ENCODE measurements around the gene CD1C. TPM values are rescaled to one million over a fixed set of nuclear protein-coding genes. Genes with fewer than 3 reads are reported as not detected.

CD1C gene
- polyA plus RNA-seq, 1 of the 3 experiments (the other 2 are of a cell fraction) = not detected

GRCh38 chr1:158310623-158311022, 20.9 kb downstream of the CD1C start:
- Histone ChIP-seq H3K9me3 (no peaks in the 10 kb centered on the region; the same call in 1 of the 2 replicates), H3K4me3 (ENCODE audit: low read depth in 2 of 2, low read length in 1 of 2) (no peak overlapping the region), H3K36me3 (replicated peaks in 1 of 2; ENCODE audit: control insufficient read depth in 1 of 2, insufficient read depth in 2 of 2, low read length in 1 of 2) (no peaks in the 10 kb centered on the region), H3K27ac (ENCODE audit: low read depth in 2 of 2, low read length in 1 of 2) (no peak overlapping the region), H3K4me2 (no peak overlapping the region), H3K4me1 (ENCODE audit: control insufficient read depth in 1 of 2, insufficient read depth in 2 of 2, low read depth in 1 of 2, low read length in 1 of 2) (no peaks in the 10 kb centered on the region), H3K9ac (no peak overlapping the region), H3F3A (replicated peaks; ENCODE audit: insufficient read depth) (no peaks in the 10 kb centered on the region), H3K79me2 (ENCODE audit: insufficient read depth) (no peaks in the 10 kb centered on the region), H2AFZ (ENCODE audit: low read depth) (no peak overlapping the region), H3K27me3 (ENCODE audit: insufficient read depth) (no peaks in the 10 kb centered on the region), H3K9me2 (no peaks in the 10 kb centered on the region), H4K20me1 (ENCODE audit: insufficient read depth) (no peaks in the 10 kb centered on the region)
- ChIA-PET POLR2A (no interaction called here), CTCF (no interaction called here)
- 0% methylated on average over 1 of the region's 1 CpG for WGBS (ENCODE audit: low lambda C conversion rate)
- DNase-seq = no peak
- TF ChIP-seq TEAD4 (IDR thresholded peaks at IDR 0.05; ENCODE audit: borderline replicate concordance, insufficient read depth) (no peak), IRF3 (IDR thresholded peaks at IDR 0.05; ENCODE audit: low read depth, low read length) (no peak), RFX5 (IDR thresholded peaks at IDR 0.05; ENCODE audit: low read length) (no peak), MAX (IDR thresholded peaks at IDR 0.05; ENCODE audit: low read depth) (no peak), MEF2A (IDR thresholded peaks at IDR 0.05; ENCODE audit: borderline replicate concordance, low read depth) (no peak), EZH2phosphoT487 (IDR thresholded peaks at IDR 0.05; ENCODE audit: borderline replicate concordance, low read depth) (no peak), FOXJ3 (CRISPR knock-in tag; IDR thresholded peaks at IDR 0.05) (no peak), GABPA (IDR thresholded peaks at IDR 0.05; ENCODE audit: low read depth) (no peak), FOSL2 (IDR thresholded peaks at IDR 0.05; ENCODE audit: borderline replicate concordance, low read depth) (no peak), NFIC (IDR thresholded peaks at IDR 0.05; ENCODE audit: borderline replicate concordance) (no peak), ZBTB33 (IDR thresholded peaks at IDR 0.05; ENCODE audit: borderline replicate concordance, low read depth) (no peak), RXRA (IDR thresholded peaks at IDR 0.05; ENCODE audit: borderline replicate concordance, low read depth) (no peak), SIN3A (IDR thresholded peaks at IDR 0.05; ENCODE audit: borderline replicate concordance, low read depth, low read length) (no peak)

GRCh38 chr1:158311066-158311465, 21.3 kb downstream of the CD1C start:
- Histone ChIP-seq H3K9me2 (no peaks in the 10 kb centered on the region), H3K9me3 (no peaks in the 10 kb centered on the region; the same call in 1 of the 2 replicates), H3K4me2 (no peak overlapping the region), H3K79me2 (ENCODE audit: insufficient read depth) (no peaks in the 10 kb centered on the region), H3K36me3 (replicated peaks in 1 of 2; ENCODE audit: control insufficient read depth in 1 of 2, insufficient read depth in 2 of 2, low read length in 1 of 2) (no peaks in the 10 kb centered on the region), H3K4me3 (ENCODE audit: low read depth in 2 of 2, low read length in 1 of 2) (no peak overlapping the region), H3K27ac (ENCODE audit: low read depth in 2 of 2, low read length in 1 of 2) (no peak overlapping the region), H3K9ac (no peak overlapping the region), H2AFZ (ENCODE audit: low read depth) (no peak overlapping the region), H3K27me3 (ENCODE audit: insufficient read depth) (no peaks in the 10 kb centered on the region), H3F3A (replicated peaks; ENCODE audit: insufficient read depth) (no peaks in the 10 kb centered on the region), H4K20me1 (ENCODE audit: insufficient read depth) (no peaks in the 10 kb centered on the region), H3K4me1 (ENCODE audit: control insufficient read depth in 1 of 2, insufficient read depth in 2 of 2, low read depth in 1 of 2, low read length in 1 of 2) (no peaks in the 10 kb centered on the region)
- 4% methylated on average over 2 of the region's 2 CpGs for WGBS (ENCODE audit: low lambda C conversion rate)
- ChIA-PET POLR2A (no interaction called here), CTCF (no interaction called here)
- no peak for DNase-seq
- TF ChIP-seq IRF3 (IDR thresholded peaks at IDR 0.05; ENCODE audit: low read depth, low read length) (no peak), SIN3A (IDR thresholded peaks at IDR 0.05; ENCODE audit: borderline replicate concordance, low read depth, low read length) (no peak), FOXM1 (IDR thresholded peaks at IDR 0.05; ENCODE audit: low read depth) (no peak), TEAD4 (IDR thresholded peaks at IDR 0.05; ENCODE audit: borderline replicate concordance, insufficient read depth) (no peak), CHD2 (IDR thresholded peaks at IDR 0.05; ENCODE audit: low read length, partially characterized antibody) (no peak), SMC3 (IDR thresholded peaks at IDR 0.05; ENCODE audit: low read depth, low read length) (no peak), REST (IDR thresholded peaks at IDR 0.05; ENCODE audit: low read depth, low read length) (no peak), RAD21 (IDR thresholded peaks at IDR 0.05; ENCODE audit: low read length) (no peak), PBX3 (IDR thresholded peaks at IDR 0.05) (no peak)

All from SK-N-SH (cell line).